ENCODE data around the gene KAZN.

Gene KAZN

DNA sequence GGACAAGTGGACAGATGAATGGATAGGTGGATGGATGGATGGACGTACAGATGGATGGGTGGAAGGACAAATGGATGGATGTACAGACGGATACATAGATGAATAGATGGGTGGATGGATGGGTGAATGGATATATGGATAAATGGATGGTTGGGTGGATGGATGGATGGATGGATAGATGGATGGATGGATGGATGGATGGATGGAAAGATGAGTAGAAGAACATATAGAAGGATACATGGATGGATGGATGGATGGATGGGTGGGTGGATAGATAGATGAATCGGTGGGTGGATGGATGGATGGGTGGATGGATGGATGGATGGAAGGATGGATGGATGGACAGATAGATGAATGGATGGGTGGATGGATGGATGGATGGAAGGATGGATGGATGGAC is 274.3 kb downstream of the KAZN start:
- DNase-seq = no peak

DNA sequence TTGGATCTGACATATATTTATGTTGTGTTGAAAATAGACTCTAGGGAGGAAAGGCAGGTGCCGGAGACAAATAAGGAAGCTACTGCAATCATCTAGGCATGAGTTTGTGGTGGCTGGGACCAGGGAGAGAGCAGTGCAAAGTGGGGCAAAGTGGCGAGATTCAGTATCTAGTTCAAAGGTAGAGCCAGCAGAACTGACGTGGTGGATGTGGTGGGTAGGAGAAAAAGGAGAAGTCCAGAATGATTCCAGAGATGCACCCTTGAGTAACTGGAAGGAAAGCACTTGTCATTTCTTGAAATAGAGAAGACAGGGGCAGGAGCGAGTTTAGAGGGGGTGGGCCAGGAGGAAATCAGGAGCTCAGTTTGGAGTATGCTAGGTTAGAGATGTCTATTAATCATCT is 275.2 kb downstream of the KAZN start:
- DNase-seq = no peak

DNA sequence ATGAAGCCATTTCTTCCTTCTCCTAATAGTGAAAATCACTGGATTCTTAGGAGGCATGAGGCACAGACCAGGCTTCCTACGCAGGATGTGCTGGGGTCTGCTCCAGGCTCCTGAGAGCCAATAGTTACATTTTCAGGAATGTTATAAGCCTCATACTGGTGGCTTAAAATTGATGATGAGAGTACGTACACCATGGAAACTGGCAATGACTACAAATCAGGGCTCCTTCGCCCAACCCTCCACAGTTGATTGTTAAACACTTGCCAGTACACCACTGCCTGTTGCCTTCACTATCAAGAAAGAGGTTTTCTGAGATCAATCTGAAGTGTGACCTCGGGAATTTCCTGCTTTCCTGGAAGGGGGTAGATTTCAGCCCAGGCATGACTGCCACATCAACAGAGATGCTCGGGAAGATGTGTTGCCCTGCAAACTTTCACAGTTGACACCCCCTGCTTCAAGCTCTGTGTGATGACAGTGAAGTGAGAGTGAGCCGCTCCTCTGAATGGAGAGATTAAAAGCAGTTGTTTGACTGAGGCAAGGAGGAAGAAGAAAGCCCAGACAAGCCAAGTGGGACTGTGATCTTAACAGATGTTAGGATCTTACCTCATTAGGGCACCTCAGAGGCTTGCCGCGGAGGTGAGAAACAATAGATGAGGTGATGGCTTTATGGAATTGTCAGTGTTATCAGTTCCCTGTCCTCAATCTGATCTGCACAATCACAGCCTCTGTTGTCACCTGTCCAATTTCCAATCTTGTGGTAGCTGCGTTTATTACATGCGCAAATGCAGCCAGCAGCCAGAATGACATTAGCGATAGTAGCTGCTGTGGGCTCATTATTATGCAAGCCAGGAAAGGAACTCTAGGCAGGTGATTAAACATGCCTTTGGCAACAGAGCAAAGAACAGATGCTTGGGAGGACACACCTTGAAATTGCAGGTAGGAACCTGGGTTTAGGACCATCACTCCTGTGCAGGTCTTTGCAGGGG is 277.3 kb downstream of the KAZN start:
- no peak for DNase-seq

DNA sequence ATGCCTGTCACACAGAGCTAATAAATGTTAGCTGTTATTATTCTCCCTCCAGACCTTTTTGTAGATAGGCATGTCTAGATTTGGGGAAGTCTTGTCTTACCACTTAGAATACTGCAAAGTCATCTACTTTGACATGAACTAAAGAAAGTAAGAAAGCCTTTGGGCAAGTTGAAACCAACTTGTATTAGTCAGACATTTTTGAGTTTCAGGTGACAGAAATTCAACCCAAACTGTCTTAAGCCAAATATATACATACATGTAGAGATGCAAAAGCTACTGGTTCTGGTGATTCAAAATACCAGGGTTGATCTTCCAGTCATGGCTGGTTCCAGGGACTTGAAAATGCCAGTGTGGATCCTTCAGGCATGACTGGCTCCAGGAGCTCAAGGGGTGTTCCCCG is 278.3 kb downstream of the KAZN start:
- no peak for DNase-seq

DNA sequence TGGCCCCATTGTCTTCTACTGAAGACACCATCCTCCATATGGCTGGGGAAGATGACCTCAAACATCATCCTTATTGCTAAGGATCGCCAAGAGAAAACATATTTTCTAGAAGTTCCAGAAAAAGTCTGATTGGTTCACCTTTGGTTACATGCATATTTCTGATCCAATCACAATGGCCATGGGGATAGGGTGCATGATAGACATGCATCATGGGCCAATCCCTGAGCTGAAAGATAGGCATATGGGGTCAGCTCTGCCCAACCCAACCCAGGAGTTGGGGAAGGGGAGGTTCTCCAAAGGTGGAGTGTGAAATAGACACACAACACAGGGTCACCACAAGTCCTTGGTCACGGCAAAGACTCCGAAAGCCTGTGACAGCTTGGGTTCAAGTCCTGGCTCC is 278.7 kb downstream of the KAZN start:
- no peak for DNase-seq

GRCh38 chr1:14878124-14878523 is 279.6 kb downstream of the KAZN start:
- DNase-seq = no peak

DNA sequence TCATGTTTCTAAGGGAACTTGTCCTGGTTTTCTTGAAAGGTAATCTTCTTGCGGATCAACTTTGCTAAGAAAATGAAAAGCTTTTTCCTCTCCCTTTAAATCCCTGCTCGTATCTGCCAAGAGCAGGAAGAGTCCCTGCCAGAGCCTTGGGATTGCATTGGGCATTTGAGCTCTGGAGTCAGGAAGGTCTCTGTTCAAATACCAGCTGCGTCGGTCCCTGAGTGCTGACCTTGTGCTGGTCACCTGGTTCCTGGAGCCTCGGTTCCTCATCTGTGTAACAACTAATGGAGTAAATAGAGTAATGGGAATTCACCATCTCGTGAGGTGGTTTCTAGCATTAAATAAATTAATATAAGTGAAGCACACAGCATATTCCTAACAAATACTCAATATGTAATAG is 280.5 kb downstream of the KAZN start:
- DNase-seq = no peak

DNA sequence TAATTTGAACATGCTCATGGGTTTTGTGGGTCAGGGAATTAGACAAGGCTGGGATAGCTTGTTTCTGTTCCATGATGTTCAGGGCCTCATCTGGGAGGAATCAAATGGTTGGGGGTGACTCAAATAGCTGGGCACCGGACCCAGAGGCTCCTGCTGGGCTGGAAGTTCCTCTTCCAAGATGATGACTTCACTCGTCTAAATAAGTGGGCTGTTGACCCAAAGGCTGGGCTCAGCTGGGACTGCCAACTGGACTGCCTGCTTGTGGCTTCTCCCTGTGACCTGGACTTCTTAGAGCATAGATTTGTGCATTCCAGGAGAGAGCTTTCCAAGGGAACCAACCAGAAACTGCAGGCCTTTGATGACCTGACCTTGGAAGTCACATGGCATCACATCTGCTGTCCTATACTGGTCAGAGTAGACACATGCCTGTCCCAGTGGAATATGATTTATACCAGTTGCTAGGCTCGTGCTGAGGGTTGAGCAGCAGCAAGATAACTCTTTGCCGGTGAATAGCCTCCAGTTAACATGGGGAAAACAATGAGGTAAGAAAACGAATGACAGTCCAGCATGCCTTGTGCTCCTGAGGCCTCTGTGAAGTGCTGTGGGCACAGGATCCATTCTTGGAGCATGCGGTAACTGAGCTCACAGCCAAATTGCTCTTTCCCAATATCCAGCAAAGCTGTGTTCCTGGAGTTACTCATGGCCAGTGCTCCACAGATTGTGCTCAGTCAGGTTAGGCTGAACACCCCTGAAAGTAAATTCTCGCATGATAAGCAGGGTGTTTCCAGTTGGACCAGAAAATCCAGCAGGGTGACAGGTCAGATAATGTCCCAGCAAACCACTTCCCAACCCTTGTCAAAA is 282.2 kb downstream of the KAZN start:
- DNase-seq = no peak

- DNase-seq = no peak
These were observed 283.5 kb downstream of the KAZN start for GRCh38 chr1:14881775-14882672.

DNA sequence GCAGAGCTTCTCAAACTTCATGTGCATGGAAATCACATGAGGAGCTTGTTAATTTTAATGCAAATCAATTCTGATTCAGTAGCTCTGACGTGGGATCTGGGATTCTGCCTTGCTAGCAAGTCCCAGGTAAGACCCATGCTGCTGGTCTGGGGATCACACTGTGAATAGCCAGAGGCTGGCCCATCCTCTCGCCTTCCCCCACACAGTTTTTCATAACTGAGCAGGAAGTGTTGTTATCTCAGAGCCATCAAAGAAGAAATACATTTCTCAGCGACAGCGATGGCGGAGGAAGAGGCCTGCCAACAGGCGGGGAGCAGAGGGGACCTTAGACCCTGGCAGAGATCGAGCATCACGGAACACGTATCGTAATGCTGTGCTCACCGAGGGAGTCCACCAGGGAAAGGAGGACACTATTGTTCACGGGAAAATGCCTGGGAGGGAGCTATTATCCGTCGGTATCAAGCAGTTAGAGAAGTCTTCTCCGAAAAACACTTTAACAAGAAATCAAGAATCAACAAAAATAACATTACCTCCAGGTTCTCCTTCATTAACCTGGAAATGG is 286.2 kb downstream of the KAZN start:
- DNase-seq = no peak

- DNase-seq = no peak
These were observed 288.6 kb downstream of the KAZN start for GRCh38 chr1:14887044-14887566.

DNA sequence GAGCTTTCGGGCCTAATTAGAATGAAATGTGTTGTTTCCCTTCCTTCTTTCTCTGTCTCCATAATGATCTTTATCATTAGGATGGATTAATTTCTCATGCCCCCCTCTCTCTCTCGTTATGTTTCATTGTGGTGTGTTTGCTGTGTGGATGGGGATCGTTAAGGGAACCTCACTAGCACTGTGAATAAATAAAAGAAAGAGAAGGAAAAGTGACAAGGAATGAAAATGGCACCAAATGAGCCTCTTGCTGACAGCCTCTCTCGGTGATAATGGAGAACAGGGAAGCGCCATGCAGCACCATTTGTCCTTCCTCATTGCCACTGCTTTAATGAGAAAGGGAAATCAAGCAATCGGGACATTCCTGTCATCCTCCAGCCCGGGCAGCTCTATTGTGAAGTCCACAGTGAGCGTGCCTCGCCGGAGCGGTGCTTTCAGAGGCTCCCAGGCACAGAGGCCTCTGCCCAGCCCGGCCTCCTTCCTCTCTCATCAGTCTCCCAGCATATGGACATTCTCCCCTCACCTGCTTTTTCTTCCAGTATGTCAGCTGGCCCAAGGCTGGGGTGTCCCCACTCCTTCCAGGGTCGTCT is 289.4 kb downstream of the KAZN start:
- DNase-seq = no peak

- DNase-seq = no peak
These were observed 289.9 kb downstream of the KAZN start for GRCh38 chr1:14888374-14888773.

DNA sequence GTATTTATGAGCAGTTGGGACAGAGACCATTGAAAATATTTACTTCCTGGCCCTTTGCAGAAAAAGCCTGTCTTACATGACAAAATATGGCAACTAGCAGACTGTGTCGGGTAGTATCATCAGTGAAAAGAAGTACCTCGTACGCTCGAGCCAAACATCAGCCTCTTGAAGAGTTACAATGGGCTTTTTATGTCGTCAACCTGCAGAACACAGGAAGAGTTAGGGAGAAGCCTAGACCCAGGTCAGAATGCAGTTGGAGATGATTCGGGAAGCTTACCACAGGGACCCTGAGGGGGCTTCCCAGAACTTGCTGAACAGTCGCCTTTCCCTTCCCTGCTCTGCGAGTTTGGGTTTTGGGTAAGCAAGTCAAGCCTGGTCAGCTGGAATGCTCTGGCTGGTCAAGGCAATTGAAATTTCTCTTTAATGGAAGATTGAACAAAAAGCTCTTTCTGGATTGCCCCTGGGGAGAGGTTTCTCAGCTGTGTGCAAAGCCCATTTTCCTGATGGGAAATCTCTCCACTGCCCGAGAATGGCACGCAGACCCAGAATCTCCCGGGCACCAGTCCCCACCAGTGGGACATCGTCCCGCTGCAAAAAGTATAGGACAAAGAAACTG is 291.4 kb downstream of the KAZN start:
- DNase-seq = no peak

DNA sequence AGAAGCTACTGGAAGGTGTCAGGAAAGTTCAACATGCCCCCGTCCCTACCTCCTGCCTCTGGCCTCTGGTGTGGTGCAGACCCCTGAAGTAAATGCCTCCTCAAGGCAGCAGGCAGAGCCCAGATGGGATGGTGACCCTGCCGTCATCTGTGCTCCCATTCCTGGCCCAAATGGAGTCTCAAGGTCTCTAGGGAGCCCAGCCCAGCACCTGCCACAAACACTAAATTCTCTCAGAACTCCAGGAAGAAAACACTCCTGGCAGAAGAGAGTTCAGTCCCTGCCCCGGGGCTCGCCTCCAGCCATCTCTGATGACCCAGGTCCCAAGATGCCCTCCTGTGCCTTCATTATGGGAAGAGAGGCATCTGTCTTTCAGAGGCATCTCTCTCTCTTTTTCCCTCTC is 293.5 kb downstream of the KAZN start:
- DNase-seq = no peak

DNA sequence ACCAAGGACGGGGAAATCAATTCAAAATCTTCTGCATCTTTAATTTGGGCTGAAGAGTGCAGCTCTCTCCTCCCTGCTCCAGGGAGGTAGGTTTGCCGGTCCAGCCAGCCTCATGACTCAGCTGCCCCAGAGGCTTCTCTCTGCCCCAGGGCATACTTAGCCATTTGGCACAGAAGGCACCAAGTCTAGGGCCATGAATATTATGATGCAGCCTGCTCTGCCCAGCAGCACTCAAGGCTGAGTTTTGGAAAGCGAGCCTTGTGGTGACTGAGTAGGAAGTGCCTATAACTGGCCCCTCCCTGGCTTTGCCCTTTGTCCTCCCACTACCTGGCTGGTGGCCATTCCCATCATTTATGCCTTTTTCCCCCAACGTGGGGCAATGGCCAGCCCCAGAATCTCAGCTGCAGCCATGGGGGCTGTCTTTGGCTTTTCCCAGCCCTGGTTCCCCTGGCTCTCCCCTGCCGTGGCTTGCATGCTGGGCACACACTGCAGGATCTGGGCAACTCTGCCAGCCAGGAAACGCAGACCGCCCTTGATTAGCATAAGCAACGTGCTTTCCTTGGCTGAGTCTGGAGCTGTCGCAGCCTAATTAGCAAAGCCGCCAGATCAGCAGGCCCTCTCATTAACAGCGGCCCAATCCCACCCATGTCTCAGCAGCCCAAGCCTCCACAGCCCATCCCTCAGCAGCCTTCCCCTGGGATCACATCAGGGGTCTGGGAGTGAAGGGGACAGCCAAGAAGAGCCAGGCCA is 296.5 kb downstream of the KAZN start:
- no peak for DNase-seq

GRCh38 chr1:14895727-14896126 is 297.2 kb downstream of the KAZN start:
- no peak for DNase-seq

DNA sequence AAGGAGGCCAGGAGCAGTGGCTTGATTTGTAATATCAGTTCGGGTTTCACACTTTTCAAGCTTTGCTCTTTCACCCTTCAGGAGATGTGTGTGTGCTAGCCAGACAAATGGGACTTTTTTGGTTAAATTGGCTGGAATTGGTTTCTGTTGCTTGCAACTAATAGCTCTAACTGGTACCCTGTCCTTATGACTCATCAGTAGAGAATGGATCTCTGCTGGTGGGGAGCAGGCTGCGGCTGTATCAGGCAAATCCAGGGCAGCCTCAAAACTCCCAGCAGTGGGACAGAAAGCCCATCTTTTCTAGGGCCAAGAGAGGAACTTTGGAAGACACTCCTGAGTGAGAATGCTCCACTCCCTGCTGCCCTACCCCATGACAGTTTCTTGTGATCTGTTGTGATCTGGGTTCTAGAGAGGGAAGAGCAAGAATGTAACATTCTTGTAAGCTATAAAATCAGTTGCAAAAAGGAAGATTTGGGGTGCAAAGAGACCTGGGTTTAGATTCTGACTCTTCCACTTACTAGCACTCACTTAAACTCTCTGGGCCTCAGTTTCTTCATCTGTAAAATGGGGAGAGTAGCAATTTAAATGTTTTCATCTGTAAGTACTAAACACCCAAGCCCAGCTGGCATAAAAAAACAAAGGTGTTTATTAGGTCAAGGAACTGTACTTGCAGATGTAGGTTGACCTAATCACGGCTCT is 298.0 kb downstream of the KAZN start:
- DNase-seq = peak; percentile 10

DNA sequence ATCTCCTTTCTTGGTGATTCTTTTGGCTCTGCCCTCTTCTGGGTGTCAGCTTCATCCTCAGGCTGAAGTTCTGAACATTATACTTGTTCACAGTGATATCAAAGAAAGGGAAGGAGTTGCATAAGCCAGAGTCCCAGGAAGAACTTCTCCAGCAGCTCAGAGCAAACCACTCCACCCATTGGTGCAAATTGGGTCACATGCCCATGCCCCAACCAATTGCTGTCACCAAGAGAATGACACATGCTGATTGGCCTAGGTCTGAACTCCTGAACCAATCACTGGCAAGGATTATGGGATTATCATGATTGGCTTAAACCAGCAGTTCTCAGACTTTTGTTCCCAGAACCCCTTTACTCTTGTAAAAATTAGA is 298.6 kb downstream of the KAZN start:
- DNase-seq = peak; percentile 13

DNA sequence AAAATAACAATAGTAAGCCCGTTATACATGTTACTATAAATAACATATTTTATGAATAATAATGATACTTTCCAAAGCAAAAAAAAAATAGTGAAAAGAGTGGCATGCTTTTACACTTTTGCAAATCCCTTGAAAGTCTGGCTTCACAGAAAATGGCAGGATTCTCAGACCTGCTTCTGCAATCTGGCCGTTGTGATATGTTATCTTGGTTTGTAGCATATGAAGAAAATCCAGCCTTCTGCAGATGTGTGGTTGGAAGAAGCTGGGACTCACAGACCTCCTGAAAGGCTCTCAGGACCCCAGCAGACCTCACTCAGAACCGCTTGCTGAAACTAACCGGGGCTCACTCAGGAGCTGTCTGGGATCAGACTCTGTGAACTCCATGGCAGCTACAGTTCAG is 299.1 kb downstream of the KAZN start:
- DNase-seq = no peak

Measured in NCI-H226 (cell line).